Spleen (tissue), 7 donors: Measurements from ENCODE around the gene ACYP1.

ENCODE experiments used
- CTCF ChIP-seq, 11 experiments: fragments of 200-600 bp in 7 of 11; fragments of 450-650 bp in 4 of 11; sonication (generic) in 4 of 11; IDR thresholded peaks in 8 of 11; conservative IDR thresholded peaks in 3 of 11; 1 replicate in 7 of 11; 2 replicates in 4 of 11; pipeline versions ENCODE4 v1.4.0 to v1.8.0; 2016 to 2021; ENCODE audit warnings: antibody characterized with exemption in 11 of 11, inconsistent platforms in 4 of 11, mild to moderate bottlenecking in 1 of 11
- POLR2A ChIP-seq, 3 donors: fragments of 450-650 bp; IDR thresholded peaks; one replicate each; pipeline ENCODE4 v1.5.1; 2017; ENCODE audit warnings: antibody characterized with exemption in 3 of 3, mild to moderate bottlenecking in 1 of 3
- donor health status: DM: no; HTN: no; CAD: no; lungs with moderate emphysema.
- donor health status: DM: no; HTN: no; CAD: no.
- donor health status: DM: no; HTN: no; CAD: no.

- TF ChIP-seq CTCF (IDR thresholded peaks at IDR 0.05 in 8 of 11, conservative IDR thresholded peaks at IDR 0.05 in 3 of 11) (no peak), POLR2A (IDR thresholded peaks at IDR 0.05) (no peak)
Measured at GRCh38 chr14:75053396-75054291, 10.2 kb downstream of the ACYP1 start.
